Caco-2 (cell line): ENCODE data around the gene TMEM42. TPM values are rescaled to one million over a fixed set of nuclear protein-coding genes. Genes with fewer than 3 reads are reported as not detected.

Source experiments
- BruUV-seq: library from RNA; stranded (reverse); fragments of 400-500 nt; replicated peaks from 2 replicates; lab custom pipeline; 2021; lab: Mats Ljungman, UMichigan
- CTCF ChIA-PET: fragments of 300-600 bp; sonication (Branson Sonifier 250); formaldehyde crosslinking; loops from one replicate; lab custom pipeline; 2022; ENCODE audit warnings: antibody characterized with exemption; lab: Charles Lee
- POLR2A ChIA-PET: fragments of 300-600 bp; sonication (Branson Sonifier 250); formaldehyde crosslinking; loops from one replicate; lab custom pipeline; 2022; ENCODE audit warnings: antibody characterized with exemption; lab: Charles Lee
- DNase-seq, 2 experiments: peaks; one replicate each; pipeline versions ENCODE4 v3.0.0 to v3.0.0-alpha.2; 2020 to 2022
- H3K27me3 ChIP-seq: replicated peaks from 2 replicates; pipeline ENCODE4 v1.6.0; 2011; ENCODE audit warnings: low read length; ENCODE audit not compliant: control insufficient read depth, insufficient read depth
- H3K36me3 ChIP-seq: 2 replicates; pipeline ENCODE4 v1.5.1; 2011; ENCODE audit warnings: low read length; ENCODE audit not compliant: control insufficient read depth, insufficient read depth
- H3K4me1 ChIP-seq: fragments of 250-450 bp; sonication (Bioruptor Pico); 2 replicates; pipeline ENCODE4 v1.5.1; 2020; ENCODE audit warnings: mild to moderate bottlenecking
- H3K4me3 ChIP-seq: 2 replicates; pipeline ENCODE4 v1.5.1; 2011; ENCODE audit warnings: low read depth, mild to moderate bottlenecking, control low read depth, low read length
- H3K9me3 ChIP-seq: fragments of 250-450 bp; sonication (Bioruptor Pico); 2 replicates; pipeline ENCODE4 v1.5.1; 2020; ENCODE audit warnings: mild to moderate bottlenecking, moderate library complexity
- H3K27ac Mint-ChIP-seq: one replicate; pipeline ENCODE4 v1.8.0; 2022; ENCODE audit warnings: mixed read lengths; ENCODE audit not compliant: unreplicated experiment
- H3K27me3 Mint-ChIP-seq: one replicate; pipeline ENCODE4 v1.8.0; 2022; ENCODE audit warnings: mixed read lengths; ENCODE audit not compliant: insufficient read depth, unreplicated experiment
- H3K36me3 Mint-ChIP-seq: one replicate; pipeline ENCODE4 v1.8.0; 2022; ENCODE audit warnings: mild to moderate bottlenecking, mixed read lengths; ENCODE audit not compliant: insufficient read depth, unreplicated experiment
- H3K4me1 Mint-ChIP-seq: one replicate; pipeline ENCODE4 v1.8.0; 2022; ENCODE audit warnings: low read depth, mixed read lengths; ENCODE audit not compliant: unreplicated experiment
- H3K4me3 Mint-ChIP-seq: one replicate; pipeline ENCODE4 v1.8.0; 2022; ENCODE audit warnings: mild to moderate bottlenecking, moderate library complexity, mixed read lengths; ENCODE audit not compliant: unreplicated experiment
- H3K9me3 Mint-ChIP-seq: one replicate; pipeline ENCODE4 v1.8.0; 2022; ENCODE audit warnings: mixed read lengths; ENCODE audit not compliant: unreplicated experiment
- CTCF ChIP-seq, 2 experiments: fragments of 200-600 bp in 1 of 2; IDR thresholded peaks; 1 replicate in 1 of 2; 2 replicates in 1 of 2; pipeline versions ENCODE4 v1.5.1 to v1.8.0; 2011 to 2022; ENCODE audit warnings: antibody characterized with exemption in 1 of 2, control low read depth in 1 of 2, inconsistent platforms in 1 of 2, low read depth in 1 of 2, low read length in 1 of 2, mild to moderate bottlenecking in 1 of 2, moderate library complexity in 1 of 2; ENCODE audit not compliant: insufficient read depth in 1 of 2, severe bottlenecking in 1 of 2, unreplicated experiment in 1 of 2
- intact Hi-C: fragments of 100-400 bp; cut with micrococcal nuclease; formaldehyde crosslinking; loops from one replicate; pipeline ENCODE4 v1.10.0; 2022; ENCODE audit not compliant: unreplicated experiment
- total RNA-seq: library from RNA; stranded (reverse); gene quantifications from 2 replicates; pipeline ENCODE4 v1.2.3, GENCODE V29; 2022

TMEM42 gene
- total RNA-seq, 1 experiment from 2014 or later: 8.8 TPM

DNA sequence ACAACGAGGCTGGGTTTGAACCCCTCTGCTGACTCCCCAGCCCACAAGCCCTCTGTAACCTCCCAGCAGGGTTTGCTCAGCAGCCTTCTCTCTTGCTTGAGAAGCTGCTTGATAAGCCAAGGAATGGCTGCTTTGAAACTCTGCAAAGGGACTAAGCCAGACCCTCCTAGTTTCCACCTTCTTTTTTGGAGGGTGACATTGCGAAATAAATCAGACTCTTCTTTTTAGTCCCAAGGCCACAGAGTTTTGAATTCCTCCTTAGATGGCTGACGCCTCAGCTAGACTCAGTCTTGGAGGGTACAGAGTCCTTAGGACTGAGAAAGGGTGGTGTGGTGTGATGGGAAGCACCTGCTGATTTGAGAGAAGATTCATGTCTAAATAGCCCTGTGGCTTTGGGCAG lies 13.9 kb downstream of the TMEM42 start:
- Histone ChIP-seq H3K9me3 (no peaks in the 10 kb centered on the region), H3K27me3 (no peaks in the 10 kb centered on the region), H3K4me1 (no peaks in the 10 kb centered on the region), H3K36me3 (no peaks in the 10 kb centered on the region), H3K4me3 (no peak overlapping the region)
- H3K27me3 Mint-ChIP-seq: peaks cover 6% of the 10 kb centered on the region
- H3K4me3 Mint-ChIP-seq: no peak overlapping the region
- H3K27ac Mint-ChIP-seq: no peak overlapping the region
- no peak for DNase-seq
- BruUV-seq: no TSS peak
- H3K4me1 Mint-ChIP-seq: no peaks in the 10 kb centered on the region
- POLR2A ChIA-PET: no interaction called here
- intact Hi-C loops: no loop called here
- H3K36me3 Mint-ChIP-seq: no peaks in the 10 kb centered on the region
- no peak for TF ChIP-seq CTCF (IDR thresholded peaks at IDR 0.05; ENCODE audit: insufficient read depth in 1 of 2, low read depth in 1 of 2, low read length in 1 of 2, severe bottlenecking in 1 of 2, unreplicated experiment in 1 of 2)
- H3K9me3 Mint-ChIP-seq: no peaks in the 10 kb centered on the region
- CTCF ChIA-PET: no interaction called here

- ChIA-PET CTCF (no interaction called here), POLR2A (no interaction called here)
- no peaks in the 10 kb centered on the region for H3K36me3 ChIP-seq
- H3K27me3 ChIP-seq: no peaks in the 10 kb centered on the region
- no peak overlapping the region for H3K4me3 ChIP-seq
- DNase-seq: no peak
- H3K4me1 ChIP-seq: no peaks in the 10 kb centered on the region
- no peak for TF ChIP-seq CTCF (IDR thresholded peaks at IDR 0.05; ENCODE audit: insufficient read depth in 1 of 2, low read depth in 1 of 2, low read length in 1 of 2, severe bottlenecking in 1 of 2, unreplicated experiment in 1 of 2)
- intact Hi-C loops: no loop called here
- Mint-ChIP-seq H3K27ac (no peak overlapping the region), H3K27me3 (peaks cover 6% of the 10 kb centered on the region), H3K4me1 (no peaks in the 10 kb centered on the region), H3K9me3 (no peaks in the 10 kb centered on the region), H3K4me3 (no peak overlapping the region), H3K36me3 (no peaks in the 10 kb centered on the region)
- no TSS peak for BruUV-seq
- no peaks in the 10 kb centered on the region for H3K9me3 ChIP-seq
Observed at GRCh38 chr3:44877333-44877732, 15.6 kb downstream of the TMEM42 start.

- Mint-ChIP-seq H3K27me3 (peaks cover 6% of the 10 kb centered on the region), H3K4me1 (peaks cover 1% of the 10 kb centered on the region), H3K27ac (no peak overlapping the region), H3K4me3 (no peak overlapping the region), H3K36me3 (no peaks in the 10 kb centered on the region), H3K9me3 (no peaks in the 10 kb centered on the region)
- Histone ChIP-seq H3K27me3 (no peaks in the 10 kb centered on the region), H3K4me3 (no peak overlapping the region), H3K9me3 (no peaks in the 10 kb centered on the region), H3K4me1 (no peaks in the 10 kb centered on the region), H3K36me3 (no peaks in the 10 kb centered on the region)
- intact Hi-C loops: no loop called here
- TF ChIP-seq CTCF (IDR thresholded peaks at IDR 0.05; ENCODE audit: insufficient read depth in 1 of 2, low read depth in 1 of 2, low read length in 1 of 2, severe bottlenecking in 1 of 2, unreplicated experiment in 1 of 2): no peak
- no TSS peak for BruUV-seq
- POLR2A ChIA-PET: no interaction called here
- CTCF ChIA-PET: no interaction called here
- DNase-seq: no peak
Observed at GRCh38 chr3:44880284-44880683, 18.6 kb downstream of the TMEM42 start.
